Fibroblast of gingiva (primary cell): ENCODE data around the gene LAMC3.
A peak's percentile ranks its signal among the peaks of the same experiment; 100 is the strongest.

Experiments
- DNase-seq: peaks from one replicate; pipeline ENCODE4 v3.0.0-alpha.2; 2011; ENCODE audit warnings: low read depth

LAMC3 gene

GRCh38 chr9:131121346-131121745 is 112.4 kb downstream of the LAMC3 start:
- no peak for DNase-seq

- DNase-seq: no peak
These were observed 113.2 kb downstream of the LAMC3 start for GRCh38 chr9:131122158-131122557.

- DNase-seq: no peak
These were observed 116.0 kb downstream of the LAMC3 start for GRCh38 chr9:131125038-131125287.

GRCh38 chr9:131125288-131126058 is 116.5 kb downstream of the LAMC3 start, which contains the start of gene NUP214:
NUP214 (plus strand) TSS chr9:131125586; CDS start chr9:131125705, 119 bp downstream.
- peak; percentile 97 for DNase-seq

- DNase-seq: no peak
These were observed 117.1 kb downstream of the LAMC3 start for GRCh38 chr9:131126059-131126426.

- no peak for DNase-seq
These were observed 120.2 kb downstream of the LAMC3 start for GRCh38 chr9:131129183-131129582.

- no peak for DNase-seq
These were observed 129.7 kb downstream of the LAMC3 start for GRCh38 chr9:131138676-131139075.

- DNase-seq: no peak
These were observed 131.1 kb downstream of the LAMC3 start for GRCh38 chr9:131140112-131140511.

GRCh38 chr9:131140550-131140949 is 131.6 kb downstream of the LAMC3 start:
- DNase-seq: no peak

GRCh38 chr9:131142160-131142559 is 133.2 kb downstream of the LAMC3 start:
- no peak for DNase-seq
